Hepatocyte (in vitro differentiated cells): ENCODE results near the gene TM9SF2. TPM values are rescaled to one million over a fixed set of nuclear protein-coding genes. Genes with fewer than 3 reads are reported as not detected.

Source experiments
- DNase-seq: peaks from one replicate; pipeline ENCODE4 v3.0.0-alpha.2; 2016; ENCODE audit warnings: low spot score
- H2AFZ ChIP-seq: fragments of 200-600 bp; sonication (generic); 2 replicates; pipeline ENCODE4 v1.6.0; 2016; ENCODE audit warnings: antibody characterized with exemption, mild to moderate bottlenecking
- H3K27ac ChIP-seq: fragments of 200-600 bp; sonication (generic); 2 replicates; pipeline ENCODE4 v1.5.1; 2016; ENCODE audit warnings: mild to moderate bottlenecking
- H3K27me3 ChIP-seq: fragments of 200-600 bp; sonication (generic); 2 replicates; pipeline ENCODE4 v1.6.1; 2016
- H3K36me3 ChIP-seq: fragments of 200-600 bp; sonication (generic); replicated peaks from 2 replicates; pipeline ENCODE4 v1.5.1; 2016; ENCODE audit warnings: low read depth; ENCODE audit not compliant: insufficient read depth
- H3K4me1 ChIP-seq: fragments of 200-600 bp; sonication (generic); 2 replicates; pipeline ENCODE4 v1.5.1; 2016; ENCODE audit warnings: mild to moderate bottlenecking, moderate library complexity; ENCODE audit not compliant: insufficient read depth
- H3K4me2 ChIP-seq: fragments of 200-600 bp; sonication (generic); 2 replicates; pipeline ENCODE4 v1.6.0; 2016
- H3K4me3 ChIP-seq: fragments of 200-600 bp; sonication (generic); 2 replicates; pipeline ENCODE4 v1.5.1; 2016; ENCODE audit warnings: mild to moderate bottlenecking
- H3K79me2 ChIP-seq: fragments of 200-600 bp; sonication (generic); 2 replicates; pipeline ENCODE4 v1.6.0; 2017; ENCODE audit warnings: mild to moderate bottlenecking
- H3K9me2 ChIP-seq: fragments of 200-600 bp; sonication (generic); replicated peaks from 2 replicates; pipeline ENCODE4 v1.6.0; 2017; ENCODE audit warnings: mild to moderate bottlenecking; ENCODE audit not compliant: insufficient read depth
- H3K9me3 ChIP-seq: fragments of 200-600 bp; sonication (generic); 2 replicates; pipeline ENCODE4 v1.5.1; 2016; ENCODE audit warnings: low read depth, mild to moderate bottlenecking
- H4K20me1 ChIP-seq: fragments of 200-600 bp; sonication (generic); 2 replicates; pipeline ENCODE4 v1.6.0; 2016; ENCODE audit warnings: mild to moderate bottlenecking; ENCODE audit not compliant: insufficient read depth, poor library complexity, severe bottlenecking
- EZH2 ChIP-seq: fragments of 200-600 bp; sonication (generic); IDR thresholded peaks from 2 replicates; pipeline ENCODE4 v1.6.1; 2016; ENCODE audit warnings: antibody characterized with exemption, mild to moderate bottlenecking, borderline replicate concordance
- EZH2phosphoT487 ChIP-seq: fragments of 200-600 bp; sonication (generic); IDR thresholded peaks from one replicate; pipeline ENCODE4 v1.6.1; 2018; ENCODE audit warnings: antibody characterized with exemption, mild to moderate bottlenecking, low read depth, moderate library complexity; ENCODE audit not compliant: unreplicated experiment, severe bottlenecking
- WGBS: methylation state at CpG from one replicate; pipeline ENCODE4 v1.1.6; 2016; ENCODE audit warnings: low lambda C conversion rate; ENCODE audit errors: missing lambda C conversion rate; 5-methylcytosine and 5-hydroxymethylcytosine counted together
- polyA plus RNA-seq: library from polyadenylated mRNA; unstranded; fragments of >200 nt; fragmentation: Nextera tagmentation; extraction: Ambion mirVana; gene quantifications from 2 replicates; pipeline ENCODE4 v1.2.1, GENCODE V29; 2016
- total RNA-seq: library from RNA; depleted of rRNA; stranded (reverse); fragments of >200 nt; gene quantifications from 2 replicates; pipeline ENCODE4 v1.2.3, GENCODE V29; 2014
- TF ChIP-seq, protein P1 (sequence below): fragments of 200-600 bp; sonication (generic); IDR thresholded peaks from 2 replicates; pipeline ENCODE4 v1.5.1; 2016; ENCODE audit warnings: antibody characterized with exemption, mild to moderate bottlenecking; ENCODE audit not compliant: poor library complexity

Gene TM9SF2
- total and polyA plus RNA-seq, 2 experiments from 2014 or later, result 184 to 280 TPM

DNA sequence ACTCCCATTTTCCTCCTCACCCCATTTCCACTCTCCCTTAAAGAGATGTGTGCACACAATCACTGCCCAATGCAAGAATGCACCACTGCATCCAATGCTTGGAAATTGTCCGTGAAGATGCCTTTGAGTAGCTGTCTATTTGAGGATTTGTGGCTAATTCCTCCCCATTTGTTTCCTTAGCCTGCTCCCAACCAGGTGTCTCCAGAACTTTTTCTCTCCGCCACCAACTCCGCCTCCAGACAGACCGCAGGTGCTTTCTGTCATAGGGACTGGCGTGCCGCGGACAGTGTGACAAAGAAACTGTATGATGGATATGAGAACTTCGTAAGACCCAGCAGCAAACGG is 461 bp upstream of the TM9SF2 start:
- Histone ChIP-seq H3K4me2 (peak overlapping the region; percentile 84), H3K4me1 (peaks cover 25% of the 10 kb centered on the region), H4K20me1 (peaks cover 29% of the 10 kb centered on the region), H3K36me3 (no peaks in the 10 kb centered on the region), H2AFZ (peak overlapping the region; percentile 79), H3K79me2 (peaks cover 47% of the 10 kb centered on the region), H3K27ac (peak overlapping the region; percentile 81), H3K9me3 (no peaks in the 10 kb centered on the region), H3K4me3 (peak overlapping the region; percentile 57), H3K27me3 (no peaks in the 10 kb centered on the region), H3K9me2 (no peaks in the 10 kb centered on the region)
- no peak for DNase-seq
- no peak for TF ChIP-seq EZH2phosphoT487
- no peak for TF ChIP-seq EZH2
- TF ChIP-seq, protein P1, sequence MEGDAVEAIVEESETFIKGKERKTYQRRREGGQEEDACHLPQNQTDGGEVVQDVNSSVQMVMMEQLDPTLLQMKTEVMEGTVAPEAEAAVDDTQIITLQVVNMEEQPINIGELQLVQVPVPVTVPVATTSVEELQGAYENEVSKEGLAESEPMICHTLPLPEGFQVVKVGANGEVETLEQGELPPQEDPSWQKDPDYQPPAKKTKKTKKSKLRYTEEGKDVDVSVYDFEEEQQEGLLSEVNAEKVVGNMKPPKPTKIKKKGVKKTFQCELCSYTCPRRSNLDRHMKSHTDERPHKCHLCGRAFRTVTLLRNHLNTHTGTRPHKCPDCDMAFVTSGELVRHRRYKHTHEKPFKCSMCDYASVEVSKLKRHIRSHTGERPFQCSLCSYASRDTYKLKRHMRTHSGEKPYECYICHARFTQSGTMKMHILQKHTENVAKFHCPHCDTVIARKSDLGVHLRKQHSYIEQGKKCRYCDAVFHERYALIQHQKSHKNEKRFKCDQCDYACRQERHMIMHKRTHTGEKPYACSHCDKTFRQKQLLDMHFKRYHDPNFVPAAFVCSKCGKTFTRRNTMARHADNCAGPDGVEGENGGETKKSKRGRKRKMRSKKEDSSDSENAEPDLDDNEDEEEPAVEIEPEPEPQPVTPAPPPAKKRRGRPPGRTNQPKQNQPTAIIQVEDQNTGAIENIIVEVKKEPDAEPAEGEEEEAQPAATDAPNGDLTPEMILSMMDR, result no peak
- under 1% methylated on average over 9 of the region's 9 CpGs for WGBS

- H3K27ac ChIP-seq, result peak overlapping the region; percentile 97
- H3K9me2 ChIP-seq, result no peaks in the 10 kb centered on the region
- TF ChIP-seq EZH2 (no peak), EZH2phosphoT487 (no peak)
- TF ChIP-seq, protein P1, result no peak
- H2AFZ ChIP-seq, result peak overlapping the region; percentile 62
- H3K79me2 ChIP-seq, result peaks cover 58% of the 10 kb centered on the region
- no peaks in the 10 kb centered on the region for H3K9me3 ChIP-seq
- WGBS, result 0% methylated on average over 18 of the region's 18 CpGs
- peaks cover 39% of the 10 kb centered on the region for H4K20me1 ChIP-seq
- peak; percentile 55 for DNase-seq
- no peaks in the 10 kb centered on the region for H3K36me3 ChIP-seq
- peak overlapping the region; percentile 82 for H3K4me2 ChIP-seq
- H3K4me3 ChIP-seq, result peak overlapping the region; percentile 78
- peaks cover 36% of the 10 kb centered on the region for H3K4me1 ChIP-seq
- H3K27me3 ChIP-seq, result no peaks in the 10 kb centered on the region
Observed at GRCh38 chr13:99501848-99502301, 603 bp downstream of the TM9SF2 start.

DNA sequence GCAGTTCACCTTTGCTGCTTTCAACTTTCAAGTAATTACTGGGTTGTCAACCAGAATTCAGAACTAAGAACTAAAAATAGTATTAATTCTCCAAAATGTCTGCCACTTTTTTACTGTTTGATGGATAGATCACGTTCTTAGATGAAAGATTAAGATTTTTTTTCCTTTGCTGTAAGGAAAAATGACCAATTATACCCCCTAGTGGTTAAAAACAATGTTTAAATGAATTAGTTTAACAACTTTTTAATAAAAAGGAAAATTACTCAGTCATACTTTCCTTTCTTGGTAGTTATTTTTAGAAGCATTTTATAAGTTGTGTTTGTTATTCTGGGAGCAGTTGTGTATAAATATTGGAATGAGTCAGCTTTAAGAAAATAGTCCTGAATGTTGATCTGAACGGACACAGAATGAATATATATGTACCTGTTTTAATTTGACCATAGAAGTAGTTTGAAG is 4.6 kb downstream of the TM9SF2 start:
- peaks cover 4% of the 10 kb centered on the region for H3K9me3 ChIP-seq
- H3K27me3 ChIP-seq, result no peaks in the 10 kb centered on the region
- peaks cover 94% of the 10 kb centered on the region for H3K79me2 ChIP-seq
- 67% methylated on average over 2 of the region's 2 CpGs for WGBS
- TF ChIP-seq, protein P1, result peak; percentile 51
- TF ChIP-seq EZH2phosphoT487, result no peak
- TF ChIP-seq EZH2, result no peak
- H3K4me3 ChIP-seq, result no peak overlapping the region
- peak overlapping the region; percentile 66 for H3K27ac ChIP-seq
- no peak overlapping the region for H2AFZ ChIP-seq
- peaks cover 30% of the 10 kb centered on the region for H3K4me1 ChIP-seq
- H3K9me2 ChIP-seq, result no peaks in the 10 kb centered on the region
- no peak for DNase-seq
- no peaks in the 10 kb centered on the region for H3K36me3 ChIP-seq
- peak overlapping the region; percentile 82 for H3K4me2 ChIP-seq
- H4K20me1 ChIP-seq, result peaks cover 67% of the 10 kb centered on the region

DNA sequence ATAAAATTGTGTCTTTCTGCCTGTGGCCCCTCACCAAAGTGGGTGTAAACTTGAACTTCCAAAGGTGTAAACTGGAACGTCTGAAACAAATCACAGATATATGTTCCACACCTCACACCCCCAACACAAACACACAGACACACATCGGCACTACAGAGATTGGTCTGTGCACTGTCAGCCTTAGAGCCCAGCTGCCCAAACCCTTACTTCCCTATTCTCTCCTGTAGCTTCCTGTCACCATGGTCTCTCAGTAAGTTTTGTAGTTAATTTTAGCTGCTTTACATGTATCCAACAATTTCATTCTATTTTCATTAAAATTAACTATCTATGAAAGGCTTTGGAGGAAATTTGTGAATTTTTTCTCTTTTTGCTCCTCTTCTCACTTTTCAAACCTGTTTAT is 5.4 kb downstream of the TM9SF2 start:
- H3K27me3 ChIP-seq, result no peaks in the 10 kb centered on the region
- H3K4me3 ChIP-seq, result no peak overlapping the region
- H3K4me1 ChIP-seq, result peaks cover 30% of the 10 kb centered on the region
- no peaks in the 10 kb centered on the region for H3K36me3 ChIP-seq
- H3K27ac ChIP-seq, result peak overlapping the region; percentile 66
- 65% methylated on average over 2 of the region's 2 CpGs for WGBS
- H4K20me1 ChIP-seq, result peaks cover 73% of the 10 kb centered on the region
- H3K4me2 ChIP-seq, result peak overlapping the region; percentile 82
- H3K79me2 ChIP-seq, result peaks cover 100% of the 10 kb centered on the region
- H2AFZ ChIP-seq, result no peak overlapping the region
- H3K9me3 ChIP-seq, result peaks cover 4% of the 10 kb centered on the region
- DNase-seq, result no peak
- no peaks in the 10 kb centered on the region for H3K9me2 ChIP-seq
- no peak for TF ChIP-seq EZH2
- TF ChIP-seq, protein P1, result no peak
- no peak for TF ChIP-seq EZH2phosphoT487
